K562 (cell line): ENCODE measurements around the gene TMEM101. TPM values are rescaled to one million over a fixed set of nuclear protein-coding genes. Genes with fewer than 3 reads are reported as not detected.
A peak's percentile ranks its signal among the peaks of the same experiment; 100 is the strongest.

Source experiments
- ATAC-seq: fragments of 200-7000 bp; cut with Tn5 transposase; 3 replicates; pipeline ENCODE4 v1.9.1; 2020; ENCODE audit warnings: moderate library complexity
- BruUV-seq: library from RNA; stranded (reverse); fragments of 400-500 nt; replicated peaks from 2 replicates; lab custom pipeline; 2021; lab: Mats Ljungman, UMichigan
- CTCF ChIA-PET: fragments of 300-600 bp; formaldehyde crosslinking; extraction: SDS; loops from one replicate; lab custom pipeline; 2021; ENCODE audit warnings: low intra/inter-chr PET ratio; lab: Yijun Ruan, JAX
- POLR2A ChIA-PET: fragments of 300-600, 350-650 bp; sonication (Branson Sonifier 250); formaldehyde crosslinking; extraction: SDS; loops from one replicate; lab custom pipeline; 2021; ENCODE audit warnings: antibody characterized with exemption, inconsistent platforms; lab: Yijun Ruan, JAX
- DNase-seq, 4 experiments: peaks; one replicate each; pipeline versions ENCODE4 v3.0.0 to v3.0.0-alpha.2; 2011 to 2018; ENCODE audit warnings: low spot score in 3 of 4, mixed read lengths in 3 of 4; ENCODE audit errors: extremely low read depth in 1 of 4
- FAIRE-seq: peaks from 2 replicates; lab custom pipeline; 2011; peaks lifted over from hg19 to GRCh38; lab: Jason Lieb, UNC
- H2AFZ ChIP-seq: 2 replicates; pipeline ENCODE4 v1.6.0; 2011; ENCODE audit warnings: low read depth, low read length, control low read depth, inconsistent platforms
- H3K27ac ChIP-seq: fragments of 200-600 bp; 3 replicates; pipeline ENCODE4 v1.8.0; 2011; ENCODE audit warnings: low read depth, mild to moderate bottlenecking, control low read depth, inconsistent platforms, low read length, moderate library complexity, mixed read lengths; ENCODE audit errors: extremely low read depth
- H3K27me3 ChIP-seq, 2 experiments: fragments of 300-600 bp in 1 of 2; 2 replicates in 1 of 2; 3 replicates in 1 of 2; pipeline versions ENCODE4 v1.6.0 to v1.8.0; 2011; ENCODE audit warnings: inconsistent platforms in 2 of 2, low read length in 2 of 2, mild to moderate bottlenecking in 1 of 2, mixed read lengths in 1 of 2, moderate library complexity in 1 of 2; ENCODE audit not compliant: control insufficient read depth in 2 of 2, insufficient read depth in 2 of 2
- H3K36me3 ChIP-seq: fragments of 300-600 bp; 3 replicates; pipeline ENCODE4 v1.8.0; 2011; ENCODE audit warnings: mild to moderate bottlenecking, low read length, inconsistent platforms; ENCODE audit not compliant: control insufficient read depth, insufficient read depth
- H3K4me1 ChIP-seq, 2 experiments: fragments of 200-600 bp in 1 of 2; replicated peaks in 1 of 2; 2 replicates in 1 of 2; 3 replicates in 1 of 2; pipeline versions ENCODE4 v1.5.1 to v1.8.0; 2011; ENCODE audit warnings: inconsistent platforms in 2 of 2, low read length in 2 of 2, mild to moderate bottlenecking in 1 of 2, mixed read lengths in 1 of 2, moderate library complexity in 1 of 2; ENCODE audit not compliant: control insufficient read depth in 2 of 2, insufficient read depth in 2 of 2
- H3K4me2 ChIP-seq: 2 replicates; pipeline ENCODE4 v1.6.1; 2011; ENCODE audit warnings: low read length, control low read depth, inconsistent platforms, mixed read lengths; ENCODE audit not compliant: insufficient read depth
- H3K4me3 ChIP-seq: fragments of 200-600 bp; sonication (generic), shearing (Covaris generic); 2 replicates; pipeline ENCODE4 v1.5.1; 2016; ENCODE audit warnings: control low read depth, inconsistent platforms
- H3K79me2 ChIP-seq: fragments of 200-600 bp; 3 replicates; pipeline ENCODE4 v1.8.0; 2011; ENCODE audit warnings: low read length, inconsistent platforms; ENCODE audit not compliant: control insufficient read depth, insufficient read depth
- H3K9ac ChIP-seq, 2 experiments: 2 replicates each; pipeline versions ENCODE4 v1.6.0 to v1.6.1; 2011; ENCODE audit warnings: low read depth in 2 of 2, low read length in 2 of 2, control low read depth in 1 of 2, inconsistent platforms in 1 of 2, mild to moderate bottlenecking in 1 of 2, mixed read lengths in 1 of 2; ENCODE audit not compliant: insufficient read depth in 1 of 2
- H3K9me1 ChIP-seq: one replicate; pipeline ENCODE4 v1.6.0; 2011; ENCODE audit warnings: inconsistent platforms, mild to moderate bottlenecking, low read length, moderate library complexity; ENCODE audit not compliant: control insufficient read depth, insufficient read depth
- H3K9me3 ChIP-seq: replicated peaks from 2 replicates; pipeline ENCODE4 v1.5.1; 2011; ENCODE audit warnings: low read depth, low read length, inconsistent platforms; ENCODE audit not compliant: control insufficient read depth, insufficient read depth
- H4K20me1 ChIP-seq: replicated peaks from 2 replicates; pipeline ENCODE4 v1.6.1; 2011; ENCODE audit warnings: low read length, inconsistent platforms, mixed read lengths; ENCODE audit not compliant: control insufficient read depth, insufficient read depth
- CUX1 ChIP-seq: fragments of 200-800 bp; sonication (Bioruptor generic); IDR thresholded peaks from 2 replicates; pipeline ENCODE4 v1.6.1; 2016; ENCODE audit warnings: missing genetic modification characterization, missing compliant biosample characterization
- FOXJ2 ChIP-seq: fragments of 200-800 bp; sonication (Bioruptor generic); IDR thresholded peaks from 2 replicates; pipeline ENCODE4 v1.6.1; 2016; ENCODE audit warnings: missing genetic modification characterization, missing compliant biosample characterization
- FOXP1 ChIP-seq: sonication (generic); formaldehyde crosslinking; IDR thresholded peaks from 2 replicates; pipeline ENCODE4 v1.8.0; 2022; ENCODE audit warnings: mild to moderate bottlenecking, missing genetic modification reagents
- GABPB1 ChIP-seq: sonication (generic); formaldehyde crosslinking; IDR thresholded peaks from 2 replicates; pipeline ENCODE4 v1.8.0; 2022; ENCODE audit warnings: mild to moderate bottlenecking, missing genetic modification reagents
- HDAC3 ChIP-seq: fragments of 450-650 bp; IDR thresholded peaks from 2 replicates; pipeline ENCODE4 v1.6.1; 2018; ENCODE audit warnings: borderline replicate concordance, mild to moderate bottlenecking, moderate library complexity; ENCODE audit not compliant: partially characterized antibody
- KAT8 ChIP-seq: fragments of 450-650 bp; IDR thresholded peaks from 2 replicates; pipeline ENCODE4 v1.6.1; 2016; ENCODE audit warnings: low read depth, mild to moderate bottlenecking
- KDM2B ChIP-seq: fragments of 250-450 bp; sonication (Bioruptor Pico); IDR thresholded peaks from 2 replicates; pipeline ENCODE4 v1.8.0; 2021; ENCODE audit warnings: mild to moderate bottlenecking, moderate library complexity
- MEF2A ChIP-seq: IDR thresholded peaks from 2 replicates; pipeline ENCODE4 v1.6.1; 2011; ENCODE audit warnings: low read depth, mild to moderate bottlenecking, low read length, moderate library complexity; ENCODE audit not compliant: control insufficient read depth
- OTX1 ChIP-seq: fragments of 450-650 bp; formaldehyde crosslinking; IDR thresholded peaks from 2 replicates; pipeline ENCODE4 v1.4.0; 2022; ENCODE audit warnings: mild to moderate bottlenecking
- POLR2AphosphoS2 ChIP-seq: IDR thresholded peaks from 2 replicates; pipeline ENCODE4 v1.6.1; 2012; ENCODE audit warnings: low read length, improper control_type of control experiment
- TEAD4 ChIP-seq, 2 experiments: sonication (generic) in 1 of 2; formaldehyde crosslinking in 1 of 2; IDR thresholded peaks; 2 replicates each; pipeline versions ENCODE4 v1.6.1 to v1.8.0; 2012 to 2022; ENCODE audit warnings: borderline replicate concordance in 1 of 2, inconsistent platforms in 1 of 2, low read length in 1 of 2, mild to moderate bottlenecking in 1 of 2, missing genetic modification reagents in 1 of 2
- TFE3 ChIP-seq: fragments of 450-650 bp; formaldehyde crosslinking; IDR thresholded peaks from 2 replicates; pipeline ENCODE4 v1.4.0; 2020; ENCODE audit warnings: mild to moderate bottlenecking, mixed read lengths
- ZBTB7A ChIP-seq: IDR thresholded peaks from 2 replicates; pipeline ENCODE4 v1.6.1; 2011; ENCODE audit warnings: low read depth, mild to moderate bottlenecking, low read length, moderate library complexity, borderline replicate concordance; ENCODE audit not compliant: control insufficient read depth
- WGBS: fragments of 100-300 bp; shearing (Covaris generic); methylation state at CpG from one replicate; pipeline ENCODE4 v1.1.6; 2016; ENCODE audit warnings: low coverage, mixed read lengths; ENCODE audit not compliant: insufficient coverage; ENCODE audit errors: missing lambda C conversion rate; 5-methylcytosine and 5-hydroxymethylcytosine counted together
- in situ Hi-C: fragments of 300-500 bp; cut with MboI; formaldehyde crosslinking; loops from 4 replicates; pipeline ENCODE4 v1.15.0; 2018; ENCODE audit warnings: inconsistent platforms, mixed read lengths
- intact Hi-C: fragments of 100-400 bp; cut with micrococcal nuclease; formaldehyde crosslinking; loops from 2 replicates; pipeline ENCODE4 v1.14.2; 2022
- polyA plus RNA-seq, 8 experiments: library from polyadenylated mRNA; depleted of rRNA in 4 of 8; stranded (reverse) in 5 of 8; unstranded in 3 of 8; fragments of >200 nt; fragmentation: Nextera tagmentation in 2 of 8; fragmentation: Illumina TruSeq in 1 of 8; extraction: Ambion mirVana in 2 of 8; extraction: Trizol in 1 of 8; gene quantifications; 2 replicates each; pipeline versions ENCODE4 v1.2.1 to v1.2.3, GENCODE V29; 2011 to 2014; ENCODE audit warnings: inconsistent platforms in 1 of 8, missing spikeins in 1 of 8
- total RNA-seq, 7 experiments: library from RNA; depleted of rRNA in 6 of 7; stranded (reverse); fragments of >200 nt in 6 of 7; fragmentation: Illumina TruSeq in 2 of 7; extraction: Trizol in 2 of 7; gene quantifications; 2 replicates each; pipeline versions ENCODE4 v1.2.1 to v1.2.3, GENCODE V29; 2011 to 2021; ENCODE audit warnings: low replicate concordance in 1 of 7

The TMEM101 gene
- total and polyA plus RNA-seq, 9 of the 15 experiments (the other 6 are each of a cell fraction or from before 2014, with no cell fraction given), result 21.2 to 110 (median 37.8) TPM

GRCh38 chr17:43983515-43984411 lies 31.0 kb downstream of the TMEM101 start:
- no TSS peak for BruUV-seq
- no peaks in the 10 kb centered on the region for H3K9me3 ChIP-seq
- peak overlapping the region; percentile 47 for H3K4me3 ChIP-seq
- peaks cover 21 to 36% of the 10 kb centered on the region in 2 experiments for H3K27me3 ChIP-seq
- H3K4me1 ChIP-seq, result peaks cover 5 to 12% of the 10 kb centered on the region in 2 experiments
- H2AFZ ChIP-seq, result peak overlapping the region; percentile 96
- H3K79me2 ChIP-seq, result no peaks in the 10 kb centered on the region
- peak overlapping the region; percentile 59 to 91 for H3K9ac ChIP-seq
- no peaks in the 10 kb centered on the region for H3K36me3 ChIP-seq
- 1% methylated on average over 52 of the region's 78 CpGs for WGBS
- peak overlapping the region; percentile 20; the same call in 2 of the 3 replicates for H3K27ac ChIP-seq
- intact Hi-C loops, result no loop called here
- FAIRE-seq, result peak; percentile 61
- in situ Hi-C loops, result no loop called here
- H3K9me1 ChIP-seq, result no peaks in the 10 kb centered on the region
- peak overlapping the region; percentile 86 for H3K4me2 ChIP-seq
- peak; percentile 69 to 81 (median 80) for DNase-seq
- H4K20me1 ChIP-seq, result peaks cover 10% of the 10 kb centered on the region; the same call in 1 of the 2 replicates
- ChIA-PET POLR2A (interaction anchor here (0.5 to 1.8 kb wide), 7 partner anchors 13 to 1165 kb away, joined by 3 to 7 read pairs (median 3); no protein-coding TSS in a partner anchor), CTCF (interaction anchor here (0.8 to 1.0 kb wide), 2 partner anchors 11 to 75 kb away, joined by 3 to 9 read pairs; no protein-coding TSS in a partner anchor)
- peak; percentile 95 for ATAC-seq
- TF ChIP-seq POLR2AphosphoS2, result no peak
- no peak; the same call in 1 of the 2 replicates for TF ChIP-seq FOXP1 (CRISPR knock-in tag)
- no peak for TF ChIP-seq MEF2A
- no peak for TF ChIP-seq TFE3
- no peak for TF ChIP-seq CUX1 (CRISPR knock-in tag)
- TF ChIP-seq HDAC3, result peak; percentile 48
- TF ChIP-seq ZBTB7A, result peak; percentile 84
- peak; percentile 24; the same call in 1 of the 2 replicates for TF ChIP-seq KDM2B (CRISPR knock-in tag)
- no peak for TF ChIP-seq KAT8
- peak; percentile 17; the same call in 1 of the 2 replicates for TF ChIP-seq TEAD4 (IDR thresholded peaks at IDR 0.05; ENCODE audit: low read length)
- TF ChIP-seq TEAD4 (CRISPR knock-in tag; IDR thresholded peaks at IDR 0.05; ENCODE audit: borderline replicate concordance), result no peak
- TF ChIP-seq OTX1 (CRISPR knock-in tag), result no peak
- no peak for TF ChIP-seq FOXJ2 (tag)
- TF ChIP-seq GABPB1, result peak; percentile 49; the same call in 1 of the 2 replicates
